HepG2 (cell line): ENCODE results near the gene ATP2B3. TPM values are rescaled to one million over a fixed set of nuclear protein-coding genes. Genes with fewer than 3 reads are reported as not detected.

Experiments
- ATAC-seq: fragments of 200-7000 bp; cut with Tn5 transposase; 3 replicates; pipeline ENCODE4 v1.9.1; 2020; ENCODE audit warnings: mild to moderate bottlenecking, moderate library complexity
- BruUV-seq: library from RNA; stranded (reverse); fragments of 400-500 nt; replicated peaks from 2 replicates; lab custom pipeline; 2021; lab: Mats Ljungman, UMichigan
- CTCF ChIA-PET: fragments of 300-600 bp; formaldehyde crosslinking; extraction: SDS; loops from one replicate; lab custom pipeline; 2021; ENCODE audit warnings: low total read pairs, inconsistent platforms, low intra/inter-chr PET ratio; lab: Yijun Ruan, JAX
- POLR2A ChIA-PET: fragments of 350-600 bp; sonication (Branson Sonifier 250); formaldehyde crosslinking; loops from one replicate; lab custom pipeline; 2020; ENCODE audit warnings: antibody characterized with exemption, inconsistent platforms; lab: Yijun Ruan, JAX
- DNase-seq: peaks from one replicate; pipeline ENCODE4 v3.0.0-alpha.2; 2015; ENCODE audit warnings: low spot score
- FAIRE-seq: peaks from 3 replicates; lab custom pipeline; 2011; peaks lifted over from hg19 to GRCh38; lab: Jason Lieb, UNC
- H2AFZ ChIP-seq: one replicate; pipeline ENCODE4 v1.6.1; 2011; ENCODE audit warnings: low read length, inconsistent platforms
- H3K27ac ChIP-seq: fragments of 300-600 bp; 3 replicates; pipeline ENCODE4 v1.8.0; 2011; ENCODE audit warnings: mixed run types, mild to moderate bottlenecking, mixed read lengths, low read length, inconsistent platforms; ENCODE audit not compliant: insufficient read depth; ENCODE audit errors: extremely low read length
- H3K27me3 ChIP-seq, 2 experiments: fragments of 200-600 bp in 1 of 2; 2 replicates in 1 of 2; 3 replicates in 1 of 2; pipeline versions ENCODE4 v1.6.0 to v1.8.0; 2011; ENCODE audit warnings: low read length in 2 of 2, mild to moderate bottlenecking in 2 of 2, moderate library complexity in 2 of 2, inconsistent platforms in 1 of 2; ENCODE audit not compliant: insufficient read depth in 2 of 2, control insufficient read depth in 1 of 2
- H3K36me3 ChIP-seq, 2 experiments: fragments of 200-600 bp in 1 of 2; replicated peaks in 1 of 2; 2 replicates in 1 of 2; 3 replicates in 1 of 2; pipeline versions ENCODE4 v1.5.1 to v1.8.0; 2011; ENCODE audit warnings: low read length in 2 of 2, inconsistent platforms in 1 of 2; ENCODE audit not compliant: insufficient read depth in 2 of 2, control insufficient read depth in 1 of 2
- H3K4me1 ChIP-seq: 2 replicates; pipeline ENCODE4 v1.5.1; 2012; ENCODE audit warnings: low read length, inconsistent platforms; ENCODE audit not compliant: insufficient read depth
- H3K4me2 ChIP-seq: 2 replicates; pipeline ENCODE4 v1.6.0; 2011; ENCODE audit warnings: low read depth, low read length, inconsistent platforms
- H3K4me3 ChIP-seq, 3 experiments: fragments of 200-600 bp in 1 of 3; sonication (generic), shearing (Covaris generic) in 1 of 3; replicated peaks in 1 of 3; 2 replicates each; pipeline ENCODE4 v1.5.1; 2011 to 2016; ENCODE audit warnings: low read length in 3 of 3, inconsistent platforms in 2 of 3, low read depth in 2 of 3, mild to moderate bottlenecking in 2 of 3, control low read depth in 1 of 3, mixed read lengths in 1 of 3; ENCODE audit not compliant: insufficient read depth in 1 of 3
- H3K79me2 ChIP-seq: one replicate; pipeline ENCODE4 v1.6.1; 2011; ENCODE audit warnings: low read length, inconsistent platforms; ENCODE audit not compliant: insufficient read depth
- H3K9ac ChIP-seq: 2 replicates; pipeline ENCODE4 v1.6.0; 2011; ENCODE audit warnings: mild to moderate bottlenecking, low read depth, low read length, inconsistent platforms; ENCODE audit not compliant: insufficient read depth
- H3K9me3 ChIP-seq: 2 replicates; pipeline ENCODE4 v1.5.1; 2012; ENCODE audit warnings: mild to moderate bottlenecking, low read length
- H4K20me1 ChIP-seq: 2 replicates; pipeline ENCODE4 v1.6.0; 2011; ENCODE audit warnings: inconsistent platforms, mild to moderate bottlenecking, low read length, moderate library complexity; ENCODE audit not compliant: insufficient read depth
- EP300 ChIP-seq, 3 experiments: sonication (generic) in 1 of 3; formaldehyde crosslinking in 1 of 3; IDR thresholded peaks; 2 replicates each; pipeline versions ENCODE4 v1.5.1 to v1.6.1; 2011 to 2020; ENCODE audit warnings: low read depth in 2 of 3, low read length in 2 of 3, borderline replicate concordance in 1 of 3, improper control_type of control experiment in 1 of 3, mild to moderate bottlenecking in 1 of 3, missing genetic modification reagents in 1 of 3, moderate library complexity in 1 of 3
- HNRNPK ChIP-seq: fragments of 200-400 bp; formaldehyde crosslinking; IDR thresholded peaks from 2 replicates; pipeline ENCODE4 v1.6.1; 2018; ENCODE audit warnings: low read length, low read depth, moderate library complexity, mild to moderate bottlenecking; ENCODE audit not compliant: poor library complexity, severe bottlenecking
- JARID2 ChIP-seq: sonication (generic); formaldehyde crosslinking; IDR thresholded peaks from 2 replicates; pipeline ENCODE4 v1.8.1; 2023; ENCODE audit warnings: missing genetic modification reagents, inconsistent platforms; ENCODE audit not compliant: insufficient replicate concordance
- RAD21 ChIP-seq: fragments of 450-650 bp; formaldehyde crosslinking; IDR thresholded peaks from 2 replicates; pipeline ENCODE4 v1.5.0; 2020; ENCODE audit warnings: mild to moderate bottlenecking
- SIN3B ChIP-seq: fragments of 150-350 bp; IDR thresholded peaks from 2 replicates; pipeline ENCODE4 v1.6.1; 2014; ENCODE audit warnings: low read length
- SMC3 ChIP-seq: IDR thresholded peaks from 2 replicates; pipeline ENCODE4 v1.6.1; 2011; ENCODE audit warnings: low read length, improper control_type of control experiment
- STAG1 ChIP-seq: sonication (generic); formaldehyde crosslinking; IDR thresholded peaks from 2 replicates; pipeline ENCODE4 v1.4.0; 2020; ENCODE audit warnings: missing genetic modification reagents
- XRCC5 ChIP-seq: fragments of 200-400 bp; formaldehyde crosslinking; optimal IDR thresholded peaks from 2 replicates; pipeline ENCODE3; 2017; ENCODE audit warnings: mild to moderate bottlenecking, low read length
- ZNF17 ChIP-seq: sonication (generic); formaldehyde crosslinking; IDR thresholded peaks from 2 replicates; pipeline ENCODE4 v1.5.0; 2020; ENCODE audit warnings: mild to moderate bottlenecking, missing genetic modification reagents
- ZNF326 ChIP-seq: sonication (generic); formaldehyde crosslinking; IDR thresholded peaks from 2 replicates; pipeline ENCODE4 v1.4.0; 2020; ENCODE audit warnings: missing genetic modification reagents, borderline replicate concordance
- ZSCAN25 ChIP-seq: sonication (generic); formaldehyde crosslinking; IDR thresholded peaks from 2 replicates; pipeline ENCODE4 v1.8.0; 2022; ENCODE audit warnings: mild to moderate bottlenecking, missing genetic modification reagents
- WGBS: methylation state at CpG from one replicate; pipeline ENCODE4 v1.1.6; 2017; ENCODE audit warnings: low lambda C conversion rate; 5-methylcytosine and 5-hydroxymethylcytosine counted together
- in situ Hi-C: cut with HindIII; loops from 2 replicates; pipeline ENCODE4 v1.10.0; 2017; ENCODE audit warnings: low pct_unique_long_range_greater_than_20kb; ENCODE audit not compliant: extremely low pct_ligation_motif_present
- intact Hi-C: fragments of 100-400 bp; cut with micrococcal nuclease; formaldehyde crosslinking; loops from one replicate; pipeline ENCODE4 v1.10.0; 2022; ENCODE audit not compliant: unreplicated experiment
- polyA plus RNA-seq, 8 experiments: library from polyadenylated mRNA; depleted of rRNA in 3 of 8; stranded (reverse) in 7 of 8; unstranded in 1 of 8; fragments of >200 nt; fragmentation: Illumina TruSeq in 4 of 8; extraction: Trizol in 4 of 8; gene quantifications; 2 replicates each; pipeline versions ENCODE4 v1.2.1 to v1.2.3, GENCODE V29; 2011 to 2016; ENCODE audit warnings: low read depth in 4 of 8, missing spikeins in 1 of 8, mixed read lengths in 1 of 8; ENCODE audit not compliant: insufficient read depth in 1 of 8
- total RNA-seq, 5 experiments: library from RNA; depleted of rRNA; stranded (reverse); fragments of >200 nt; fragmentation: Illumina TruSeq; extraction: Trizol; gene quantifications; 2 replicates each; pipeline ENCODE4 v1.2.3, GENCODE V29; 2016; ENCODE audit warnings: low read depth in 1 of 5
- TF ChIP-seq, protein P1 (sequence below): sonication (generic); formaldehyde crosslinking; IDR thresholded peaks from 2 replicates; pipeline ENCODE4 v1.5.1; 2020; ENCODE audit warnings: mild to moderate bottlenecking, missing genetic modification reagents, moderate library complexity
- TF ChIP-seq, protein P2 (sequence below): sonication (generic); formaldehyde crosslinking; IDR thresholded peaks from 2 replicates; pipeline ENCODE4 v1.5.0; 2020; ENCODE audit warnings: mild to moderate bottlenecking, missing genetic modification reagents, moderate library complexity

The ATP2B3 gene
- total and polyA plus RNA-seq, 2 of the 13 experiments (the other 11 are each of a cell fraction or from before 2014, with no cell fraction given) = not detected

DNA sequence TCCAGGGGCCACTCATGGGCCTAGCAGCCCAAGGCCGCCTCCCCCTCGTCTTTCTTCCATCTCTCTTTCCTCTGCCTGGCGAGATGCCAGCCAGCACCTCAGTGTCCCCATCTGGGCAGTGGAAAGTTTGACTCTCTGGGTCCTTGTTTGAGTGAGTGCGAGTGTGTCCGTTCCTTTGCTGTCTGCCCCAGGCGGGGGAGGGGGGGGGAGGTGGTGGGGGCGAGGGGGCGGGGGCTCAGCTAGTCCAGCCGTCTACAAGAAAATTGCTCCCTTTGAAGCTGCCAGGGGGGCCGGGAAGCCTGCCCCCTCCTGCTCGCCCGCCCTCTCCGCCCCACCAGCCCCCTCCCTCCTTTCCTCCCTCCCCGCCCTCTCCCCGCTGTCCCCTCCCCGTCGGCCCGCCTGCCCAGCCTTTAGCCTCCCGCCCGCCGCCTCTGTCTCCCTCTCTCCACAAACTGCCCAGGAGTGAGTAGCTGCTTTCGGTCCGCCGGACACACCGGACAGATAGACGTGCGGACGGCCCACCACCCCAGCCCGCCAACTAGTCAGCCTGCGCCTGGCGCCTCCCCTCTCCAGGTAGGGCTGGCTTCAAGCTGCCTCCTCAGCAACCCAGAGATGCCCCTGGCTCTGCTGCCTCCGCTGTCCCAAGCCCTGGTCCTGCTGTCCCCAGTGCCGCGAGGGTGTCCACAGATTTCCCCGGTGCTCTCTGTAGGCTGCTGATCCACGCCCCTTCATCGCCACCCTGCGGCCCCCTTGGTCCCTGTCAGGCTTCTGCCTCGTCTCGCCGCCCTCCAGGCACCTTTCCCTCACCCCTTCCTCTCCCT is 22.7 kb upstream of the ATP2B3 start, which contains the start of gene BGN:
Gene BGN (plus strand): TSS at position 440 of the 821 bp plus-strand sequence. CDS start 9,652 bp downstream, outside the sequence.
- TF ChIP-seq STAG1 (CRISPR knock-in tag) (peak; percentile 69), ZNF17 (CRISPR knock-in tag) (no peak), HNRNPK (peak; percentile 11), SIN3B (no peak), ZNF326 (CRISPR knock-in tag) (no peak), RAD21 (CRISPR knock-in tag) (peak; percentile 73), SMC3 (peak; percentile 13; the same call in 1 of the 2 replicates), XRCC5 (peak; percentile 19), JARID2 (CRISPR knock-in tag) (no peak), ZSCAN25 (peak; percentile 79; the same call in 1 of the 2 replicates), EP300 (IDR thresholded peaks at IDR 0.05; ENCODE audit: low read depth in 2 of 2, low read length in 2 of 2) (no peak), EP300 (CRISPR knock-in tag; IDR thresholded peaks at IDR 0.05; ENCODE audit: borderline replicate concordance) (no peak)
- TF ChIP-seq, protein P1, sequence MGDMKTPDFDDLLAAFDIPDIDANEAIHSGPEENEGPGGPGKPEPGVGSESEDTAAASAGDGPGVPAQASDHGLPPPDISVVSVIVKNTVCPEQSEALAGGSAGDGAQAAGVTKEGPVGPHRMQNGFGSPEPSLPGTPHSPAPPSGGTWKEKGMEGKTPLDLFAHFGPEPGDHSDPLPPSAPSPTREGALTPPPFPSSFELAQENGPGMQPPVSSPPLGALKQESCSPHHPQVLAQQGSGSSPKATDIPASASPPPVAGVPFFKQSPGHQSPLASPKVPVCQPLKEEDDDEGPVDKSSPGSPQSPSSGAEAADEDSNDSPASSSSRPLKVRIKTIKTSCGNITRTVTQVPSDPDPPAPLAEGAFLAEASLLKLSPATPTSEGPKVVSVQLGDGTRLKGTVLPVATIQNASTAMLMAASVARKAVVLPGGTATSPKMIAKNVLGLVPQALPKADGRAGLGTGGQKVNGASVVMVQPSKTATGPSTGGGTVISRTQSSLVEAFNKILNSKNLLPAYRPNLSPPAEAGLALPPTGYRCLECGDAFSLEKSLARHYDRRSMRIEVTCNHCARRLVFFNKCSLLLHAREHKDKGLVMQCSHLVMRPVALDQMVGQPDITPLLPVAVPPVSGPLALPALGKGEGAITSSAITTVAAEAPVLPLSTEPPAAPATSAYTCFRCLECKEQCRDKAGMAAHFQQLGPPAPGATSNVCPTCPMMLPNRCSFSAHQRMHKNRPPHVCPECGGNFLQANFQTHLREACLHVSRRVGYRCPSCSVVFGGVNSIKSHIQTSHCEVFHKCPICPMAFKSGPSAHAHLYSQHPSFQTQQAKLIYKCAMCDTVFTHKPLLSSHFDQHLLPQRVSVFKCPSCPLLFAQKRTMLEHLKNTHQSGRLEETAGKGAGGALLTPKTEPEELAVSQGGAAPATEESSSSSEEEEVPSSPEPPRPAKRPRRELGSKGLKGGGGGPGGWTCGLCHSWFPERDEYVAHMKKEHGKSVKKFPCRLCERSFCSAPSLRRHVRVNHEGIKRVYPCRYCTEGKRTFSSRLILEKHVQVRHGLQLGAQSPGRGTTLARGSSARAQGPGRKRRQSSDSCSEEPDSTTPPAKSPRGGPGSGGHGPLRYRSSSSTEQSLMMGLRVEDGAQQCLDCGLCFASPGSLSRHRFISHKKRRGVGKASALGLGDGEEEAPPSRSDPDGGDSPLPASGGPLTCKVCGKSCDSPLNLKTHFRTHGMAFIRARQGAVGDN (CRISPR knock-in tag) = peak; percentile 21; the same call in 1 of the 2 replicates
- TF ChIP-seq, protein P2, sequence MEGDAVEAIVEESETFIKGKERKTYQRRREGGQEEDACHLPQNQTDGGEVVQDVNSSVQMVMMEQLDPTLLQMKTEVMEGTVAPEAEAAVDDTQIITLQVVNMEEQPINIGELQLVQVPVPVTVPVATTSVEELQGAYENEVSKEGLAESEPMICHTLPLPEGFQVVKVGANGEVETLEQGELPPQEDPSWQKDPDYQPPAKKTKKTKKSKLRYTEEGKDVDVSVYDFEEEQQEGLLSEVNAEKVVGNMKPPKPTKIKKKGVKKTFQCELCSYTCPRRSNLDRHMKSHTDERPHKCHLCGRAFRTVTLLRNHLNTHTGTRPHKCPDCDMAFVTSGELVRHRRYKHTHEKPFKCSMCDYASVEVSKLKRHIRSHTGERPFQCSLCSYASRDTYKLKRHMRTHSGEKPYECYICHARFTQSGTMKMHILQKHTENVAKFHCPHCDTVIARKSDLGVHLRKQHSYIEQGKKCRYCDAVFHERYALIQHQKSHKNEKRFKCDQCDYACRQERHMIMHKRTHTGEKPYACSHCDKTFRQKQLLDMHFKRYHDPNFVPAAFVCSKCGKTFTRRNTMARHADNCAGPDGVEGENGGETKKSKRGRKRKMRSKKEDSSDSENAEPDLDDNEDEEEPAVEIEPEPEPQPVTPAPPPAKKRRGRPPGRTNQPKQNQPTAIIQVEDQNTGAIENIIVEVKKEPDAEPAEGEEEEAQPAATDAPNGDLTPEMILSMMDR = peak; percentile 79
- ATAC-seq = peak; percentile 69
- Histone ChIP-seq H3K9me3 (no peaks in the 10 kb centered on the region), H4K20me1 (no peaks in the 10 kb centered on the region), H3K36me3 (no peaks in the 10 kb centered on the region), H2AFZ (no peak within 1 kb of the TSS), H3K79me2 (no peaks in the 10 kb centered on the region), H3K4me2 (peak within 1 kb of the TSS; percentile 69), H3K4me3 (peak within 1 kb of the TSS; percentile 7 to 58 (median 28); a peak in 4 of 6 replicates), H3K9ac (no peak within 1 kb of the TSS), H3K4me1 (peaks cover 55% of the 10 kb centered on the region), H3K27ac (no peak within 1 kb of the TSS), H3K27me3 (0 out of 5 replicates have a peak, but pooled peaks cover 1 to 6% of the 10 kb centered on the region in 2 experiments)
- intact Hi-C loops = no loop called here
- POLR2A ChIA-PET = interaction anchor here (1.4 kb wide), 1 partner anchor 23 kb away, joined by 4 read pairs; no protein-coding TSS in a partner anchor
- no peak for FAIRE-seq
- peak; percentile 26 for DNase-seq
- BruUV-seq = no TSS peak
- CTCF ChIA-PET = interaction anchor here (1.4 to 2.1 kb wide), 2 partner anchors 24 to 34 kb away, joined by 6 to 10 read pairs; no protein-coding TSS in a partner anchor
- WGBS = 1% methylated on average over 15 of the region's 41 CpGs
- in situ Hi-C loops = no loop called here
